Activated T-cell treated with anti-CD3 and anti-CD28 coated beads, Interleukin-2, amount 50 U/mL, for 72 hours (primary cell): ENCODE data around the gene CNGB1. TPM values are rescaled to one million over a fixed set of nuclear protein-coding genes. Genes with fewer than 3 reads are reported as not detected.
"Not testable (repeated sequence)": the region's sequence is repeated elsewhere in the genome, so short reads cannot be mapped to it uniquely, and the experiment has no call there.

Experiments used
- ATAC-seq, 2 donors: fragments of 150-1000 bp; cut with Tn5 transposase; replicated peaks in 1 of 2; 2 replicates each; pipeline ENCODE4 v1.10.0; 2021; ENCODE audit warnings: moderate library complexity in 2 of 2, mild to moderate bottlenecking in 1 of 2
- DNase-seq, 2 donors: peaks; one replicate each; pipeline ENCODE4 v3.0.0; 2021 to 2022; ENCODE audit warnings: mixed read lengths in 1 of 2
- H3K27ac Mint-ChIP-seq: one replicate; pipeline ENCODE4 v1.8.0; 2022; ENCODE audit warnings: mild to moderate bottlenecking, moderate library complexity, mixed read lengths
- H3K27me3 Mint-ChIP-seq: one replicate; pipeline ENCODE4 v1.8.0; 2022; ENCODE audit warnings: low read depth, mixed read lengths
- H3K36me3 Mint-ChIP-seq, 2 donors: one replicate each; pipeline ENCODE4 v1.8.0; 2022; ENCODE audit warnings: mixed read lengths in 2 of 2, mild to moderate bottlenecking in 1 of 2; ENCODE audit not compliant: insufficient read depth in 2 of 2
- H3K4me1 Mint-ChIP-seq: one replicate; pipeline ENCODE4 v1.8.0; 2022; ENCODE audit warnings: low read depth, mixed read lengths
- H3K4me3 Mint-ChIP-seq, 2 donors: one replicate each; pipeline ENCODE4 v1.8.0; 2022; ENCODE audit warnings: mild to moderate bottlenecking in 2 of 2, mixed read lengths in 2 of 2, moderate library complexity in 2 of 2
- H3K9me3 Mint-ChIP-seq, 2 donors: one replicate each; pipeline ENCODE4 v1.8.0; 2022; ENCODE audit warnings: mixed read lengths in 2 of 2
- total RNA-seq, 2 donors: library from RNA; stranded (reverse); gene quantifications; one replicate each; pipeline ENCODE4 v1.2.3, GENCODE V29; 2022

CNGB1 gene
- total RNA-seq, 2 donors from 2014 or later: not detected

GRCh38 chr16:57978070-57978465 lies 7.1 kb upstream of the CNGB1 start:
- not testable (repeated sequence) for H3K27ac Mint-ChIP-seq, ATAC-seq, H3K36me3 Mint-ChIP-seq, H3K4me1 Mint-ChIP-seq, H3K9me3 Mint-ChIP-seq, H3K27me3 Mint-ChIP-seq, DNase-seq, H3K4me3 Mint-ChIP-seq

DNA sequence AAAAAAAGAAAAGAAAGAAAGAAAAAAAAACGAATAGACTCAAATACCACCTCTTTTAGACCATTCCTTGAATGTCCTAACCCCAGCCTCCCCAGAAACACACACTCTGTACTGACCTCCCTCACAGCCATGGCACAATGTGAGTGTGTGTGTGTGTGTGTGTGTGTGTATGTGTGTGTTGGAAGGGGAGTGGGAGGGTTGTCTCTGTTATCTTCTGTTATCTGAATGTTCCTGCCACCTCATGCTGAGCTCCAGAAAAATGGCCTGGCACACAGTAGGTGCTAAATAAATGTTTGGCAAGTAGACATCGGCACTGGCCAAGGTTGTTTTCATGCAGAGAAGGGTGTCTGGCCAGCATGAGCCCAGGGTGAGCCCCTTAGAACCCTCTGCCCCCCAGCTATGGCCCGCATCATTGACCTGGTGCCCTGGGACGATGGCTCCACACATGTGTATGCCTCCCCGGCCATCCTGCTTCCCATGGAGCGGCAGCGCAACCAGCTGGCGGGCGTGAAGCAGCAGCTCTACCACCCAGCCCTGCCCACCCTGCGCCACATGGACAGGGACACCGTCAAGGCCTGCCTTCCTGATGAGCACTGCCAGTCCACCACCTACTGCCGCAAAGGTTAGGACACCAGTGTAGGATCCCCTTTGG lies 6.6 kb upstream of the CNGB1 start:
- Mint-ChIP-seq H3K27ac (no peak overlapping the region), H3K27me3 (no peaks in the 10 kb centered on the region), H3K4me1 (no peaks in the 10 kb centered on the region), H3K4me3 (no peak overlapping the region), H3K36me3 (no peaks in the 10 kb centered on the region), H3K9me3 (no peaks in the 10 kb centered on the region)
- ATAC-seq (no peak), DNase-seq (no peak)

- no peak for ATAC-seq
- Mint-ChIP-seq H3K27ac (no peak overlapping the region), H3K9me3 (no peaks in the 10 kb centered on the region), H3K4me1 (no peaks in the 10 kb centered on the region), H3K36me3 (no peaks in the 10 kb centered on the region), H3K27me3 (no peaks in the 10 kb centered on the region), H3K4me3 (no peak overlapping the region)
- DNase-seq: no peak
Observed at GRCh38 chr16:57976331-57976796, 5.4 kb upstream of the CNGB1 start.

DNA sequence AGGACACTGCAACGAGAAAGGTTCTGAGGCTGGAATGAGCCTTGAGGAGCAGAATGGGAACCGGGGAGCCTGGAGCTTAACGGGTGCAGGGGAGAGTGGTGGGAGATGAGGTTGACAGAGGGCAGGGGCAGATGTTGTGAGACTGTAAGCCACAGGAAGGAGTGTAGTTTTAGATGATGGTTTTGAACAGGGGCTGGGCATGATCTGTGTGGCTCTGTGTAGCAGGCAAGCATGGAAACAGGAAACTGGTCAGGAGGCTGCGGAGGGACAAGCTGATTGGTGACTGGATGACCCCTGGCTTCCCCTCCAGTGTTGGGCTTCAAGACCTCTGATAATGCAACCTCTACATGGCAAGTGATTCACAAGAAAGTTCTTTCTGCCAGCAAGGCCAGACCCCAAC lies 1.4 kb upstream of the CNGB1 start:
- Mint-ChIP-seq H3K27ac (no peak overlapping the region), H3K4me3 (no peak overlapping the region), H3K36me3 (no peaks in the 10 kb centered on the region), H3K4me1 (no peaks in the 10 kb centered on the region), H3K9me3 (no peaks in the 10 kb centered on the region), H3K27me3 (no peaks in the 10 kb centered on the region)
- no peak for DNase-seq
- ATAC-seq: no peak

DNA sequence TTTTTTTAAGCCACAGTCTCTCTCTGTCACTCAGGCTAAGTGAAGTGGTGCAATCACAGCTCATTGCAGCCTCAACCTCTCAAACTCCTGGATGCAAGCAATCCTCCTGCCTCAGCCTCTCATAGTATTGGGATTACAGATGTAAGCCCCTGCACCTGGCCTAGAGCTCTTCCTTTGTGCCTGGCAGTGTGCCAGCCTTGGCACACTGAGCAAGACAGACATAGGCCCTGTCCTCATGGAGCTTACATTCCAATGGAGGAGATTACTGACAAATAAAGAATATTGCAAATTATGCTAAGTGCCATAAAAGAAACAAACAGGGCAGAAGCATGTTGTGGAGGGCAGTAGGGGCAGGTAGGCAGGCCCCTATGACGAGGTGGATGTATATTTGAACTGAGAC lies 920 bp upstream of the CNGB1 start:
- no peak overlapping the region for H3K4me3 Mint-ChIP-seq
- no peak overlapping the region for H3K27ac Mint-ChIP-seq
- no peaks in the 10 kb centered on the region for H3K4me1 Mint-ChIP-seq
- no peaks in the 10 kb centered on the region for H3K36me3 Mint-ChIP-seq
- H3K27me3 Mint-ChIP-seq: no peaks in the 10 kb centered on the region
- H3K9me3 Mint-ChIP-seq: no peaks in the 10 kb centered on the region
- ATAC-seq (no peak), DNase-seq (no peak)

- DNase-seq: no peak
- Mint-ChIP-seq H3K4me1 (no peaks in the 10 kb centered on the region), H3K27me3 (no peaks in the 10 kb centered on the region), H3K4me3 (no peak overlapping the region), H3K27ac (no peak overlapping the region), H3K36me3 (no peaks in the 10 kb centered on the region), H3K9me3 (no peaks in the 10 kb centered on the region)
- ATAC-seq: no peak
Observed at GRCh38 chr16:57970319-57970718, 609 bp downstream of the CNGB1 start.

DNA sequence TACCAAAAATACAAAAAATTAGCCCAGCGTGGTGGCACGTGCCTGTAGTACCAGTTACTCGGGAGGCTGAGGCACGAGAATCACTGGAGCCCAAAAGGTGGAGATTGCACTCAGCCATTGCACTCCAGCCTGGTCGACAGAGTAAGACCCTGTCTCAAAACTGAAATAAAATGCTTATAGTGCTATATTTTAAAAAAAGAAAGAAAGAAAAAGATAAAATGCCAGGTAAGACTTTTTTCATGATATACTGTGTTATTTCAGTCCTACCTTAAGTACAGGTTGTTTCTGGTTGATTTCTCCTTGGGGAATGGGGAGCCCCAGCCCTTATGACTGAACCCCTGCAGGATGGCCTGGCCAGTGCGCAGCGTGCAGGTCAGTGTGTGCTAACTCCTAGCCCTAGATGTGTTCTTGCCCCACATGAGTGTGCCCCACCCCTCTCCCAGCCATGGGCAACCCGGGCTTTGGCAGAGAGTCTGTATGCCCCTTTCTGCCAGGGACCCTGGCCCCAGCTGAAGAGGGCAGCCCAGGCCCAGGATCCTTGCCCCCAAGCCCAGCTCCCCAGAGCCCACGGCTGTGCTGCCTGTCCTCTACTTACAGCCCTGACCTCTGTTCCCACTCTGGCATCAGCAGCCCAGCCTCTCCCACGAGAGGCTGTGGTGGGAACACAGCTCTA lies 1.3 kb downstream of the CNGB1 start:
- Mint-ChIP-seq H3K27ac (no peak overlapping the region), H3K36me3 (no peaks in the 10 kb centered on the region), H3K9me3 (no peaks in the 10 kb centered on the region), H3K4me1 (no peaks in the 10 kb centered on the region), H3K4me3 (no peak overlapping the region), H3K27me3 (no peaks in the 10 kb centered on the region)
- ATAC-seq (no peak), DNase-seq (no peak)

- no peaks in the 10 kb centered on the region for H3K9me3 Mint-ChIP-seq
- no peak overlapping the region for H3K4me3 Mint-ChIP-seq
- H3K27ac Mint-ChIP-seq: no peak overlapping the region
- no peak for ATAC-seq
- no peaks in the 10 kb centered on the region for H3K36me3 Mint-ChIP-seq
- DNase-seq: no peak
- H3K4me1 Mint-ChIP-seq: no peaks in the 10 kb centered on the region
- no peaks in the 10 kb centered on the region for H3K27me3 Mint-ChIP-seq
Observed at GRCh38 chr16:57967916-57968315, 3.0 kb downstream of the CNGB1 start.

GRCh38 chr16:57966986-57967385 lies 3.9 kb downstream of the CNGB1 start:
- DNase-seq: no peak
- no peak overlapping the region for H3K27ac Mint-ChIP-seq
- H3K4me3 Mint-ChIP-seq: no peak overlapping the region
- H3K27me3 Mint-ChIP-seq: no peaks in the 10 kb centered on the region
- no peak for ATAC-seq
- H3K36me3 Mint-ChIP-seq: no peaks in the 10 kb centered on the region
- no peaks in the 10 kb centered on the region for H3K9me3 Mint-ChIP-seq
- H3K4me1 Mint-ChIP-seq: no peaks in the 10 kb centered on the region

- H3K27ac Mint-ChIP-seq: no peak overlapping the region
- no peaks in the 10 kb centered on the region for H3K27me3 Mint-ChIP-seq
- no peaks in the 10 kb centered on the region for H3K36me3 Mint-ChIP-seq
- no peak for ATAC-seq
- H3K4me3 Mint-ChIP-seq: no peak overlapping the region
- no peaks in the 10 kb centered on the region for H3K4me1 Mint-ChIP-seq
- DNase-seq: no peak
- no peaks in the 10 kb centered on the region for H3K9me3 Mint-ChIP-seq
Observed at GRCh38 chr16:57966204-57966771, 4.6 kb downstream of the CNGB1 start.

DNA sequence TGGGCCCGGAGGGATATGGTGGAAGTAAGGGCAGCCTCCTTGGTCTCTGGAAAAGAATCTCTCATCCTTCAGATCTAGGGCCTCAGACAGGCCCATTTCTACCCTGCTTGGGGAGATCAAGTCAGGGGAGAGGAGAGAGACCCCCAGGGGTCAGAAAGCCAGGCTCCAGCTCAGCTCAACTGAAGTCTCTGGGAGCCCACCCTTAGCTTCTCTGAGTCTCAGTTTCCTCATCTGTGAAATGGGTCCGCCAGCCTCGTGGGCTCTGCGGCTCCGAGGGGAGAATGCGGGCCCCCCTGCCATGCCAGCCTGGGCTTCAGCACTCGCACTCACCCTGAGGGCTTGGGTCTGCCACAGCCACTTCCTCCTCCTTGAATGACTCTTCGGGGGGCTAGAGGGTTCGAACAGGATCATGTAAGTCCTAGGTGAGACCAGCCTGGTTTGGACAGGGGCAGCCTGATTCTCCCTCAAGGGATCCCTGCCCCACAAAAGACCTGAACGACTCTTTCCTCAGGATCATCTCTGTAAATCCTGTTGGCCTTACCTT lies 6.7 kb downstream of the CNGB1 start:
- H3K27ac Mint-ChIP-seq: no peak overlapping the region
- no peak overlapping the region for H3K4me3 Mint-ChIP-seq
- DNase-seq: no peak
- H3K27me3 Mint-ChIP-seq: no peaks in the 10 kb centered on the region
- no peaks in the 10 kb centered on the region for H3K36me3 Mint-ChIP-seq
- no peaks in the 10 kb centered on the region for H3K4me1 Mint-ChIP-seq
- ATAC-seq: no peak
- H3K9me3 Mint-ChIP-seq: no peaks in the 10 kb centered on the region

DNA sequence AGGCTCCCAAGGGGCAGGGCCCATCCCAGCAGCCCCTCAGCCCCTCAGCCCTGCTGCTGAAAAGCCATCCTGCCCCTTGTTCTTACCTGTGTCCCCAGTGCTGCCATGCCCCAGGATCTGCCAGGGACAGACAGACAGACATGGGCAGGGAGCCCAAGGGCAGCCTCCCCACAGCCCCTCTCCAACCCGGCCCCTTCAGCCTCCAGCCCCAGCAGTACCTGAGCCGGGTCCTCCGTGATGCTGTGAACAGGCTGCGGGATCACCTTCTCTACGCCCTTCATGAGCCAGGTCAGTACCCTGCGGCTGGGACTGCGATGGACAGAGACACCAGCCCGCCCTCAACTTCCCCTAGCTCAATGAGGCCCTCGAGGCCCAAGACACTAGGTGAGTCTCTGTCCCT lies 8.2 kb downstream of the CNGB1 start:
- Mint-ChIP-seq H3K4me3 (no peak overlapping the region), H3K9me3 (no peaks in the 10 kb centered on the region), H3K27ac (no peak overlapping the region), H3K36me3 (no peaks in the 10 kb centered on the region), H3K4me1 (no peaks in the 10 kb centered on the region), H3K27me3 (no peaks in the 10 kb centered on the region)
- no peak for DNase-seq
- no peak for ATAC-seq

DNA sequence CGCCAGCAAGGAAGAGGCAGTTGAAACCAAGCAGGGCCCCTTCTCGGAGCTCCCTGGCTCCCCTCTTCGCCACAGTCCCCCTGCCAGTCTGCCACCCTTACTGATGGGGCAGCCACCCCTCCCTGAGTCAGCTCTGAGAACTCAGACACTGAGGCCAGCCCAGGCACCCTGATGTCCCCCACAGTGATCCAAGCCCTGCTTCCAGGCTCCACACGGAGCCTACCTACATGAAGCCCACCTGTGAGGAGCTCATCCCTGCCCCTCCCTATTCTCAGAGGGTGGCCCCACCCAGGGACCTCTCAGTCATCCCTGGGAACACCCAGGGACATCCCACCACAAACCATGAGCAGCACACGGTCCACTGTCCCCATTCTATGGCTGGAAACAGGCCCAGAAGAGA lies 8.9 kb downstream of the CNGB1 start:
- H3K4me3 Mint-ChIP-seq: no peak overlapping the region
- no peak overlapping the region for H3K27ac Mint-ChIP-seq
- DNase-seq: no peak

More for the DNA sequence above, 8.9 kb downstream of the CNGB1 start:
- Mint-ChIP-seq H3K4me1 (no peaks in the 10 kb centered on the region), H3K36me3 (no peaks in the 10 kb centered on the region), H3K9me3 (no peaks in the 10 kb centered on the region), H3K27me3 (no peaks in the 10 kb centered on the region)
- no peak for ATAC-seq
